Measurements from ENCODE around the gene KDM4C.
A peak's percentile ranks its signal among the peaks of the same experiment; 100 is the strongest.

The KDM4C gene

DNA sequence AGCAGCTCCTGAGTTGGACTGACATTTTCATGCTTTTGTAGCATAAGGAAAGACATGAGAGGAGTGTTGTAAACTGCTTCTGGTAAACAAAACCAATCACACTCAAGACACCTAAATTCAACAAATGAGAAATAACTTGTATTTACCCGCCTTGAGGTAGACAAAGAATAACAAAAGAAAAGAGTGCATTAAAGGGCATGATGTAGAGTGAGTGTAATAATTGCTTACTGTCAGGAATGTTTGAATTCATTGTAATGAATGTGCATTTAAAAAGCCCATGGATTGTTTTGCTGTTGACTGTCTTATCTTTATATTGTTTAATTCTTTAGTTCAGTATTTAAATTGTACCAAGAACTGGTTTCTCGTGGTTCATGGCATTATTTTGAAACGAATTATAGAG, 61.8 kb downstream of the KDM4C start:
- TF ChIP-seq, protein P1, sequence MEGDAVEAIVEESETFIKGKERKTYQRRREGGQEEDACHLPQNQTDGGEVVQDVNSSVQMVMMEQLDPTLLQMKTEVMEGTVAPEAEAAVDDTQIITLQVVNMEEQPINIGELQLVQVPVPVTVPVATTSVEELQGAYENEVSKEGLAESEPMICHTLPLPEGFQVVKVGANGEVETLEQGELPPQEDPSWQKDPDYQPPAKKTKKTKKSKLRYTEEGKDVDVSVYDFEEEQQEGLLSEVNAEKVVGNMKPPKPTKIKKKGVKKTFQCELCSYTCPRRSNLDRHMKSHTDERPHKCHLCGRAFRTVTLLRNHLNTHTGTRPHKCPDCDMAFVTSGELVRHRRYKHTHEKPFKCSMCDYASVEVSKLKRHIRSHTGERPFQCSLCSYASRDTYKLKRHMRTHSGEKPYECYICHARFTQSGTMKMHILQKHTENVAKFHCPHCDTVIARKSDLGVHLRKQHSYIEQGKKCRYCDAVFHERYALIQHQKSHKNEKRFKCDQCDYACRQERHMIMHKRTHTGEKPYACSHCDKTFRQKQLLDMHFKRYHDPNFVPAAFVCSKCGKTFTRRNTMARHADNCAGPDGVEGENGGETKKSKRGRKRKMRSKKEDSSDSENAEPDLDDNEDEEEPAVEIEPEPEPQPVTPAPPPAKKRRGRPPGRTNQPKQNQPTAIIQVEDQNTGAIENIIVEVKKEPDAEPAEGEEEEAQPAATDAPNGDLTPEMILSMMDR (IDR thresholded peaks at IDR 0.05; ENCODE audit: insufficient read depth, low read length, missing control alignments) = no peak
- DNase-seq (ENCODE audit: low read depth, low spot score) = no peak
- ChIA-PET CTCF (interaction anchor here (2.3 kb wide), 1 partner anchor 7 kb away, joined by 16 read pairs; no protein-coding TSS in a partner anchor), POLR2A (no interaction called here)
- no peak overlapping the region for H3K4me3 ChIP-seq (ENCODE audit: low read depth, low read length)

DNA sequence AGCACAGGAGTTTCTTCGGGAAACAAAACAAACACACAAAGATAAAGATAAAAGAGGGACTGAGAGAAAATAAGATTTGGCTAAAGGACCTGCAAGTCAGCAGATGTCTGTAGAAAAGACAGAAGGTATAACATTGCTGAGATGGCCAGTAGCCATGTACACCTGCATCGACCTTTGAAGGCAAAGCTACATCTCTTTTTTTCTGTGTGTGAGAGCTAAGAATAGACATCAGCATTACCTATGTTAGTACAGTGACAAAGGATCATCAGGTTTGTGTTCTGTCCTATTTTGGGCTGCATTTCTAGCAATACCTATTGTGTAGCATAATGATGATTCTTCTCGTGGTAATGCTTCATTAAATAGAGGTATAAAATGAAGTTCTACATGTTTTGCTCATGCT, 64.9 kb downstream of the KDM4C start:
- no peak for DNase-seq (ENCODE audit: low read depth, low spot score)
- no peak overlapping the region for H3K4me3 ChIP-seq (ENCODE audit: low read depth, low read length)
- ChIA-PET CTCF (no interaction called here), POLR2A (no interaction called here)
- TF ChIP-seq, protein P1 (IDR thresholded peaks at IDR 0.05; ENCODE audit: insufficient read depth, low read length, missing control alignments) = no peak

DNA sequence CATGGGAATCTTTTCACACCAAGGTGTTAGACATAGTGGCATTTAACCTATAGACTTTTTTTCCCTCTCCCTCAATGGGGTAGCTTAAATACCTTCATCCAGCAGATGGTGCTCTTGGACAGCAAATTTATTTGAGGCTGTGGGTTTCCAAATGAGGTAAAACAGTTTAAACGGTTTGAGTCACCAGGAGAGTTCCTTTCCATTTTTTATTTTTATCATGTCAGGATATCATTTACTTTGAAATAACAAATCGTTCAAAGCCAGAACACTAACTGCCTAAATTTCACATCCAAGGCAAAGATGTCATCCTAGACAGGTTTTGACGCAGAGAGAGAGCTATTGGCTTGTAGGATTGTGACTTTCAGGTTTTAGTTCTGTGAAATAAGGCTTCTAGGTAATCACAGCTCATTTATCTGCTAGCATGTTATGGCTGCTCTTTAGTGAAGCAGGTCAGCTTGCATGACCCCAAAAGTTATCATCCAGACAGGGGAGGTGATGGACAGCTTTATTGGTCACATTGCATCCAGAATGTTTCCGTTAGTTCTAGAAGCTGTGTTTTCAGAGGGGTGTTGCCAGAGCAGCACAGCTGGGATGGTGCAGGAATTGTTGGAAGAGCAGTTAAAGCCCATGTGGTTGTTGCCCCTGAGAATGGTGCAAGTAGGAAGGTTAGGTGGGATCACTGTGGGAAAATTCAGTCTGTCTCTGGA, 69.8 kb downstream of the KDM4C start:
- ChIA-PET POLR2A (no interaction called here), CTCF (interaction anchor here (0.7 to 2.7 kb wide), 44 partner anchors 8 to 358 kb away, joined by 3 to 20 read pairs (median 4); no protein-coding TSS in a partner anchor)
- H3K4me3 ChIP-seq (ENCODE audit: low read depth, low read length) = no peak overlapping the region
- TF ChIP-seq, protein P1 (IDR thresholded peaks at IDR 0.05; ENCODE audit: insufficient read depth, low read length, missing control alignments) = peak; percentile 35
- DNase-seq (ENCODE audit: low read depth, low spot score) = no peak

- no peak overlapping the region for H3K4me3 ChIP-seq (ENCODE audit: low read depth, low read length)
- POLR2A ChIA-PET = no interaction called here
- CTCF ChIA-PET = interaction anchor here (0.7 to 2.3 kb wide), 5 partner anchors 9 to 69 kb away, joined by 3 to 5 read pairs (median 3); no protein-coding TSS in a partner anchor
- TF ChIP-seq, protein P1 (IDR thresholded peaks at IDR 0.05; ENCODE audit: insufficient read depth, low read length, missing control alignments) = no peak
- no peak for DNase-seq (ENCODE audit: low read depth, low spot score)
Observed at GRCh38 chr9:6829027-6829426, 71.3 kb downstream of the KDM4C start.

GRCh38 chr9:6829536-6829935, 71.8 kb downstream of the KDM4C start:
- ChIA-PET CTCF (interaction anchor here (0.7 to 2.3 kb wide), 5 partner anchors 9 to 69 kb away, joined by 3 to 5 read pairs (median 3); no protein-coding TSS in a partner anchor), POLR2A (no interaction called here)
- TF ChIP-seq, protein P1 (IDR thresholded peaks at IDR 0.05; ENCODE audit: insufficient read depth, low read length, missing control alignments) = no peak
- no peak overlapping the region for H3K4me3 ChIP-seq (ENCODE audit: low read depth, low read length)
- no peak for DNase-seq (ENCODE audit: low read depth, low spot score)

GRCh38 chr9:6833518-6834192, 75.9 kb downstream of the KDM4C start:
- TF ChIP-seq, protein P1 (IDR thresholded peaks at IDR 0.05; ENCODE audit: insufficient read depth, low read length, missing control alignments) = no peak
- CTCF ChIA-PET = interaction anchor here (1.4 to 3.8 kb wide), 2 partner anchors 7 to 10 kb away, joined by 5 to 19 read pairs; no protein-coding TSS in a partner anchor
- DNase-seq (ENCODE audit: low read depth, low spot score) = no peak
- POLR2A ChIA-PET = no interaction called here
- no peak overlapping the region for H3K4me3 ChIP-seq (ENCODE audit: low read depth, low read length)

All from AG04449 (cell line).